Measurements from ENCODE around the gene GIGYF2. TPM values are rescaled to one million over a fixed set of nuclear protein-coding genes. Genes with fewer than 3 reads are reported as not detected.

GIGYF2 gene
- total RNA-seq, 2 experiments from 2014 or later = 50.5 to 60.9 TPM

DNA sequence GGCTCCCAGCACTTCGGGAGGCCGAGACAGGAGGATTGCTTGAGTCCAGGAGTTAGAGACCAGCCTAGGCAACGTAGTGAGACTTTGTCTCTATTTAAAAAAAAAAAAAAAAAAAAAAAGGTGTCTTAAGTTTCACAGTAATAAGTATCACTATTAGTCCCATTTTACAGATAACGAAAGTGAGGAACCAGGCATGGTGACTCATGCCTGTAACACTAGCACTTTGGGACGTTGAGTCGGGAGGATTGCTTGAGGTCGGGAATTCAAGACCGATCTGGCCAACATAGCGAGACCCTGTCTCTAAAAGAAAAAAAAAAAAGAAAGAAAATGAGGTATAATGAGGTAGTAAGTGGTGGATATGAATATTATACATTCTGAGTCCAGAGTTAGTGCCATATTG, 76.7 kb downstream of the GIGYF2 start:
- peaks cover 29% of the 10 kb centered on the region for H3K36me3 ChIP-seq (ENCODE audit: insufficient read depth, low read length)
- DNase-seq (ENCODE audit: low spot score) = no peak
- intact Hi-C loops (cut with micrococcal nuclease; ENCODE audit: unreplicated experiment) = loop anchor here (1.0 kb wide), 1 partner anchor 29 kb away; no protein-coding TSS in a partner anchor
- H4K20me1 ChIP-seq (ENCODE audit: insufficient read depth, low read length) = no peaks in the 10 kb centered on the region
- no peaks in the 10 kb centered on the region for H3K9me3 ChIP-seq (ENCODE audit: low read length)
- no peak overlapping the region for H2AFZ ChIP-seq (ENCODE audit: low read length)
- TF ChIP-seq EZH2phosphoT487 (IDR thresholded peaks at IDR 0.05; ENCODE audit: borderline replicate concordance, low read depth, low read length) (no peak), CTCF (conservative IDR thresholded peaks at IDR 0.05; ENCODE audit: low read length) (no peak)
- no TSS peak for BruUV-seq (replicated peaks)
- ChIA-PET CTCF (ENCODE audit: unreplicated experiment) (no interaction called here), POLR2A (interaction anchor here (0.7 to 1.3 kb wide), 6 partner anchors 9 to 286 kb away, joined by 3 to 6 read pairs (median 3); partner anchors contain the start of gene INPP5D)
- H3K4me3 ChIP-seq (ENCODE audit: low read depth, low read length, poor library complexity, severe bottlenecking) = no peak overlapping the region
- 0 out of 2 replicates have a peak, but pooled peaks cover 8% of the 10 kb centered on the region for H3K79me2 ChIP-seq (ENCODE audit: insufficient read depth, low read depth, low read length)
- H3K4me1 ChIP-seq (ENCODE audit: insufficient read depth, low read length, poor library complexity, severe bottlenecking) = peaks cover 28% of the 10 kb centered on the region
- H3K4me2 ChIP-seq (ENCODE audit: low read length) = no peak overlapping the region
- H3K9me2 ChIP-seq (ENCODE audit: insufficient read depth, low read length) = no peaks in the 10 kb centered on the region
- H3K27ac ChIP-seq (ENCODE audit: low read depth, low read length, poor library complexity, severe bottlenecking) = no peak overlapping the region

- no peak within 1 kb of the TSS for H2AFZ ChIP-seq (ENCODE audit: low read length)
- peaks cover 17% of the 10 kb centered on the region for H3K36me3 ChIP-seq (ENCODE audit: insufficient read depth, low read length)
- no peak within 1 kb of the TSS for H3K27ac ChIP-seq (ENCODE audit: low read depth, low read length, poor library complexity, severe bottlenecking)
- 0 out of 2 replicates have a peak, but pooled peaks cover 8% of the 10 kb centered on the region for H3K79me2 ChIP-seq (ENCODE audit: insufficient read depth, low read depth, low read length)
- H3K4me3 ChIP-seq (ENCODE audit: low read depth, low read length, poor library complexity, severe bottlenecking) = no peak within 1 kb of the TSS
- H3K9me2 ChIP-seq (ENCODE audit: insufficient read depth, low read length) = no peaks in the 10 kb centered on the region
- no peak within 1 kb of the TSS for H3K4me2 ChIP-seq (ENCODE audit: low read length)
- TF ChIP-seq EZH2phosphoT487 (IDR thresholded peaks at IDR 0.05; ENCODE audit: borderline replicate concordance, low read depth, low read length) (no peak), CTCF (conservative IDR thresholded peaks at IDR 0.05; ENCODE audit: low read length) (no peak)
- H3K9me3 ChIP-seq (ENCODE audit: low read length) = no peaks in the 10 kb centered on the region
- POLR2A ChIA-PET = no interaction called here
- no TSS peak for BruUV-seq (replicated peaks)
- DNase-seq (ENCODE audit: low spot score) = no peak
- CTCF ChIA-PET (ENCODE audit: unreplicated experiment) = no interaction called here
- H4K20me1 ChIP-seq (ENCODE audit: insufficient read depth, low read length) = no peaks in the 10 kb centered on the region
- intact Hi-C loops (cut with micrococcal nuclease; ENCODE audit: unreplicated experiment) = no loop called here
- peaks cover 19% of the 10 kb centered on the region for H3K4me1 ChIP-seq (ENCODE audit: insufficient read depth, low read length, poor library complexity, severe bottlenecking)
Measured at GRCh38 chr2:232776435-232776834, 79.3 kb downstream of the GIGYF2 start, which contains the start of gene KCNJ13. Gene KCNJ13, minus strand, starts transcription at chr2:232776565. Its CDS starts 5,203 bp downstream, at chr2:232771362.

DNA sequence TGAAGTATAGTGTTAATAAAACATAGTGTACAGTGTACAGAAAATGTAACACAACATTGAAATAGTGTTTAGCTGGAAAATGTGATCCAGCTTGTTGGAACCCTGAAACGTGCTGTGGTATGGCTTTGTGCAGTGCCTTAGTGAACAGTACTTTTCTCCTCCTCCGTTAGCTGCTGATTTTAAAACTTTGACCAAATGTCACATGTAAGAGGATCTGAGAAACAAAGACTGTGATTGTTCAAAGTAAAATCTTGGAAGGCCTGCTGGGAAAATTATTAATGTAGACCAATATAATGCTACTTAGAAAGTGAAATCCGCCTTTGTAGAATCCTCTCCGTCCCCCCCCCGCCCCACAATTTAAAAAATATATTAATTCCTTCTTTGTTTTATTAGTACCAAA, 80.1 kb downstream of the GIGYF2 start:
- H3K9me3 ChIP-seq (ENCODE audit: low read length) = no peaks in the 10 kb centered on the region
- H3K4me1 ChIP-seq (ENCODE audit: insufficient read depth, low read length, poor library complexity, severe bottlenecking) = peaks cover 11% of the 10 kb centered on the region
- H4K20me1 ChIP-seq (ENCODE audit: insufficient read depth, low read length) = no peaks in the 10 kb centered on the region
- TF ChIP-seq EZH2phosphoT487 (IDR thresholded peaks at IDR 0.05; ENCODE audit: borderline replicate concordance, low read depth, low read length) = no peak
- no peak for TF ChIP-seq CTCF (conservative IDR thresholded peaks at IDR 0.05; ENCODE audit: low read length)
- no peak for DNase-seq (ENCODE audit: low spot score)
- intact Hi-C loops (cut with micrococcal nuclease; ENCODE audit: unreplicated experiment) = no loop called here
- no peak overlapping the region for H3K27ac ChIP-seq (ENCODE audit: low read depth, low read length, poor library complexity, severe bottlenecking)
- no peak overlapping the region for H2AFZ ChIP-seq (ENCODE audit: low read length)
- ChIA-PET POLR2A (no interaction called here), CTCF (ENCODE audit: unreplicated experiment) (no interaction called here)
- H3K4me2 ChIP-seq (ENCODE audit: low read length) = no peak overlapping the region
- H3K9me2 ChIP-seq (ENCODE audit: insufficient read depth, low read length) = no peaks in the 10 kb centered on the region
- 0 out of 2 replicates have a peak, but pooled peaks cover 8% of the 10 kb centered on the region for H3K79me2 ChIP-seq (ENCODE audit: insufficient read depth, low read depth, low read length)
- H3K4me3 ChIP-seq (ENCODE audit: low read depth, low read length, poor library complexity, severe bottlenecking) = no peak overlapping the region
- H3K36me3 ChIP-seq (ENCODE audit: insufficient read depth, low read length) = peaks cover 14% of the 10 kb centered on the region
- BruUV-seq (replicated peaks) = no TSS peak
